ENCODE results near the gene ABCC2.

The ABCC2 gene

GRCh38 chr10:99841746-99842145 is 59.3 kb downstream of the ABCC2 start:
- Histone ChIP-seq H3K27ac (no peak overlapping the region), H3K4me3 (no peak overlapping the region)
- TF ChIP-seq CTCF (IDR thresholded peaks at IDR 0.05) = no peak
- DNase-seq (ENCODE audit: low spot score) = no peak

GRCh38 chr10:99843310-99843709 is 60.9 kb downstream of the ABCC2 start:
- TF ChIP-seq CTCF (IDR thresholded peaks at IDR 0.05) = no peak
- H3K27ac ChIP-seq = no peak overlapping the region
- H3K4me3 ChIP-seq = no peak overlapping the region
- no peak for DNase-seq (ENCODE audit: low spot score)

GRCh38 chr10:99844433-99844955 is 62.1 kb downstream of the ABCC2 start:
- TF ChIP-seq CTCF (IDR thresholded peaks at IDR 0.05) = no peak
- Histone ChIP-seq H3K4me3 (no peak overlapping the region), H3K27ac (no peak overlapping the region)
- no peak for DNase-seq (ENCODE audit: low spot score)

- H3K4me3 ChIP-seq = peak overlapping the region; percentile 59
- DNase-seq (ENCODE audit: low spot score) = peak; percentile 81
- H3K27ac ChIP-seq = peak overlapping the region in 1 of 2 donors; percentile 3
- peak; percentile 90 for TF ChIP-seq CTCF (IDR thresholded peaks at IDR 0.05)
Measured at GRCh38 chr10:99845837-99846382, 63.5 kb downstream of the ABCC2 start.

- no peak overlapping the region for H3K27ac ChIP-seq
- H3K4me3 ChIP-seq = no peak overlapping the region
- no peak for DNase-seq (ENCODE audit: low spot score)
- no peak for TF ChIP-seq CTCF (IDR thresholded peaks at IDR 0.05)
Measured at GRCh38 chr10:99849057-99849456, 66.6 kb downstream of the ABCC2 start.

GRCh38 chr10:99849536-99849935 is 67.1 kb downstream of the ABCC2 start:
- no peak for TF ChIP-seq CTCF (IDR thresholded peaks at IDR 0.05)
- Histone ChIP-seq H3K27ac (no peak overlapping the region), H3K4me3 (no peak overlapping the region)
- DNase-seq (ENCODE audit: low spot score) = no peak

GRCh38 chr10:99850021-99850766 is 67.8 kb downstream of the ABCC2 start:
- Histone ChIP-seq H3K4me3 (no peak overlapping the region), H3K27ac (no peak overlapping the region)
- DNase-seq (ENCODE audit: low spot score) = no peak
- no peak for TF ChIP-seq CTCF (IDR thresholded peaks at IDR 0.05)

Measured in coronary artery (tissue), 2 donors.